Measurements from ENCODE around the gene BLOC1S3.

Gene BLOC1S3

GRCh38 chr19:45178262-45179071 is at the start of gene BLOC1S3:
TSS of gene BLOC1S3 (plus strand) at chr19:45178784. CDS start at chr19:45179297, 513 bp downstream.
- peak; percentile 95 to 100 for DNase-seq

GRCh38 chr19:45128806-45129205 is 49.8 kb upstream of the BLOC1S3 start:
- DNase-seq = no peak

- no peak for DNase-seq
These were observed 48.3 kb upstream of the BLOC1S3 start for GRCh38 chr19:45130236-45130635.

GRCh38 chr19:45130888-45131615 is 47.5 kb upstream of the BLOC1S3 start:
- no peak for DNase-seq

- no peak for DNase-seq
These were observed 44.9 kb upstream of the BLOC1S3 start for GRCh38 chr19:45133661-45134060.

GRCh38 chr19:45135176-45135885 is 43.3 kb upstream of the BLOC1S3 start:
- DNase-seq = no peak

GRCh38 chr19:45136507-45137178 is 41.9 kb upstream of the BLOC1S3 start:
- DNase-seq = no peak

GRCh38 chr19:45137179-45137761 is 41.3 kb upstream of the BLOC1S3 start:
- no peak for DNase-seq

GRCh38 chr19:45138303-45138751 is 40.3 kb upstream of the BLOC1S3 start:
- DNase-seq = no peak

- DNase-seq = no peak
These were observed 39.1 kb upstream of the BLOC1S3 start for GRCh38 chr19:45139286-45140143.

GRCh38 chr19:45140144-45140503 is 38.5 kb upstream of the BLOC1S3 start:
- DNase-seq = no peak

- no peak for DNase-seq
These were observed 38.1 kb upstream of the BLOC1S3 start for GRCh38 chr19:45140533-45140932.

- DNase-seq = no peak
These were observed 37.2 kb upstream of the BLOC1S3 start for GRCh38 chr19:45141203-45141900.

GRCh38 chr19:45142016-45142725 is 36.4 kb upstream of the BLOC1S3 start:
- no peak for DNase-seq

- DNase-seq = no peak
These were observed 35.9 kb upstream of the BLOC1S3 start for GRCh38 chr19:45142726-45143110.

- DNase-seq = no peak
These were observed 33.9 kb upstream of the BLOC1S3 start for GRCh38 chr19:45144431-45145269.

GRCh38 chr19:45145270-45146189 is 33.1 kb upstream of the BLOC1S3 start:
- no peak for DNase-seq

GRCh38 chr19:45146251-45146650 is 32.3 kb upstream of the BLOC1S3 start:
- DNase-seq = no peak

Measured in bone marrow (tissue), 2 donors.